ENCODE measurements around the gene RPN1.

- TF ChIP-seq CTCF (conservative IDR thresholded peaks at IDR 0.05) (no peak), EZH2 (IDR thresholded peaks at IDR 0.05; ENCODE audit: low read depth) (no peak)
These were observed 33.9 kb downstream of the RPN1 start for GRCh38 chr3:128616516-128617269.
